H1 (cell line): Measurements from ENCODE around the gene SSU72. TPM values are rescaled to one million over a fixed set of nuclear protein-coding genes. Genes with fewer than 3 reads are reported as not detected.

ENCODE experiments used
- CTCF ChIA-PET: fragments of 300-600 bp; sonication (Branson Sonifier 250); formaldehyde crosslinking; loops from one replicate; lab custom pipeline; 2021; ENCODE audit not compliant: partially characterized antibody; lab: Charles Lee
- POLR2A ChIA-PET: fragments of 300-600 bp; sonication (Branson Sonifier 250); formaldehyde crosslinking; loops from one replicate; lab custom pipeline; 2021; ENCODE audit warnings: inconsistent platforms; ENCODE audit not compliant: partially characterized antibody; lab: Charles Lee
- DNase-seq, 2 experiments: peaks; one replicate each; pipeline versions ENCODE4 v3.0.0 to v3.0.0-alpha.2; 2010 to 2022; ENCODE audit warnings: low spot score in 2 of 2, low read depth in 1 of 2, mixed read lengths in 1 of 2
- FAIRE-seq: peaks from 2 replicates; lab custom pipeline; 2011; peaks lifted over from hg19 to GRCh38; lab: Jason Lieb, UNC
- H2AFZ ChIP-seq: 2 replicates; pipeline ENCODE4 v1.8.1; 2012; ENCODE audit warnings: low read length, inconsistent platforms
- H2AK5ac ChIP-seq: 2 replicates; pipeline ENCODE4 v1.6.1; 2013; ENCODE audit warnings: low read depth, low read length
- H2BK120ac ChIP-seq: replicated peaks from 2 replicates; pipeline ENCODE3; 2013; ENCODE audit warnings: low read depth, low read length, inconsistent platforms
- H2BK12ac ChIP-seq: 2 replicates; pipeline ENCODE4 v1.6.1; 2013; ENCODE audit warnings: low read depth, low read length
- H2BK15ac ChIP-seq: 2 replicates; pipeline ENCODE4 v1.6.1; 2013; ENCODE audit warnings: low read length
- H2BK20ac ChIP-seq: 2 replicates; pipeline ENCODE4 v1.6.1; 2013; ENCODE audit warnings: low read length
- H2BK5ac ChIP-seq: 2 replicates; pipeline ENCODE4 v1.6.1; 2013; ENCODE audit warnings: low read depth, low read length
- H3K14ac ChIP-seq: 2 replicates; pipeline ENCODE4 v1.6.1; 2013; ENCODE audit warnings: inconsistent platforms; ENCODE audit not compliant: insufficient read length
- H3K18ac ChIP-seq: 2 replicates; pipeline ENCODE4 v1.6.1; 2013; ENCODE audit warnings: low read length; ENCODE audit errors: extremely low read depth
- H3K23ac ChIP-seq: 2 replicates; pipeline ENCODE4 v1.6.1; 2013; ENCODE audit warnings: inconsistent platforms; ENCODE audit not compliant: insufficient read length
- H3K23me2 ChIP-seq: 2 replicates; pipeline ENCODE4 v1.6.1; 2013; ENCODE audit warnings: low read depth, low read length
- H3K27ac ChIP-seq: 2 replicates; pipeline ENCODE4 v1.6.1; 2011; ENCODE audit warnings: low read depth, low read length, inconsistent platforms
- H3K27me3 ChIP-seq, 4 experiments: replicated peaks in 1 of 4; 1 replicate in 1 of 4; 2 replicates in 3 of 4; pipeline versions ENCODE4 v1.6.1 to v1.8.1; 2011 to 2013; ENCODE audit warnings: low read length in 3 of 4, mild to moderate bottlenecking in 3 of 4, inconsistent platforms in 2 of 4, mixed read lengths in 2 of 4, moderate library complexity in 1 of 4; ENCODE audit not compliant: control insufficient read depth in 3 of 4, insufficient read depth in 3 of 4; ENCODE audit errors: extremely low read depth in 1 of 4
- H3K36me3 ChIP-seq, 4 experiments: 2 replicates each; pipeline versions ENCODE4 v1.6.1 to v1.8.1; 2011 to 2013; ENCODE audit warnings: mild to moderate bottlenecking in 4 of 4, low read length in 3 of 4, moderate library complexity in 2 of 4, control low read depth in 1 of 4, inconsistent platforms in 1 of 4; ENCODE audit not compliant: insufficient read depth in 4 of 4, control insufficient read depth in 2 of 4
- H3K4ac ChIP-seq: replicated peaks from 2 replicates; pipeline ENCODE3; 2013; ENCODE audit warnings: low read length, low read depth, mixed read lengths, inconsistent platforms; ENCODE audit not compliant: insufficient read length
- H3K4me1 ChIP-seq, 4 experiments: replicated peaks in 1 of 4; 1 replicate in 1 of 4; 2 replicates in 3 of 4; pipeline versions ENCODE4 v1.6.1 to v1.8.1; 2011 to 2013; ENCODE audit warnings: low read length in 3 of 4, inconsistent platforms in 2 of 4, mixed read lengths in 1 of 4; ENCODE audit not compliant: insufficient read depth in 4 of 4, control insufficient read depth in 3 of 4
- H3K4me2 ChIP-seq, 2 experiments: 2 replicates each; pipeline versions ENCODE4 v1.6.1 to v1.8.1; 2011 to 2013; ENCODE audit warnings: low read depth in 2 of 2, low read length in 2 of 2, control low read depth in 1 of 2, inconsistent platforms in 1 of 2, mild to moderate bottlenecking in 1 of 2; ENCODE audit not compliant: insufficient read depth in 1 of 2
- H3K4me3 ChIP-seq, 4 experiments: fragments of 200-600, 300-600 bp in 1 of 4; sonication (generic), shearing (Covaris generic), sonication (Bioruptor Twin) in 1 of 4; 2 replicates each; pipeline versions ENCODE4 v1.5.1 to v1.8.1; 2011 to 2016; ENCODE audit warnings: low read length in 4 of 4, low read depth in 3 of 4, control low read depth in 2 of 4, inconsistent platforms in 2 of 4, mild to moderate bottlenecking in 2 of 4, mixed read lengths in 1 of 4, moderate library complexity in 1 of 4; ENCODE audit not compliant: insufficient read depth in 2 of 4; ENCODE audit errors: extremely low read depth in 1 of 4
- H3K56ac ChIP-seq: replicated peaks from 2 replicates; pipeline ENCODE3; 2013; ENCODE audit warnings: low read depth, mild to moderate bottlenecking, mixed read lengths, low read length, inconsistent platforms; ENCODE audit not compliant: insufficient read length
- H3K79me1 ChIP-seq: 2 replicates; pipeline ENCODE4 v1.6.1; 2013; ENCODE audit warnings: low read depth, low read length, control low read depth
- H3K79me2 ChIP-seq, 2 experiments: 2 replicates each; pipeline versions ENCODE4 v1.6.1 to v1.8.1; 2012 to 2013; ENCODE audit warnings: low read length in 2 of 2, mild to moderate bottlenecking in 2 of 2, inconsistent platforms in 1 of 2; ENCODE audit not compliant: insufficient read depth in 2 of 2, control insufficient read depth in 1 of 2
- H3K9ac ChIP-seq, 4 experiments: replicated peaks in 1 of 4; 1 replicate in 1 of 4; 2 replicates in 3 of 4; pipeline versions ENCODE4 v1.6.1 to v1.8.1; 2011 to 2013; ENCODE audit warnings: low read depth in 3 of 4, low read length in 3 of 4, control low read depth in 2 of 4, mild to moderate bottlenecking in 2 of 4, moderate library complexity in 2 of 4, inconsistent platforms in 1 of 4; ENCODE audit errors: extremely low read depth in 1 of 4
- H3K9me3 ChIP-seq, 2 experiments: 2 replicates each; pipeline versions ENCODE4 v1.6.1 to v1.8.1; 2012 to 2013; ENCODE audit warnings: mild to moderate bottlenecking in 2 of 2, moderate library complexity in 2 of 2, control low read depth in 1 of 2, inconsistent platforms in 1 of 2, low read depth in 1 of 2, low read length in 1 of 2, mixed read lengths in 1 of 2; ENCODE audit not compliant: insufficient read depth in 2 of 2
- H4K20me1 ChIP-seq, 2 experiments: replicated peaks in 1 of 2; 2 replicates each; pipeline versions ENCODE3 to v1.8.1; 2011 to 2013; ENCODE audit warnings: inconsistent platforms in 2 of 2, low read length in 2 of 2, mild to moderate bottlenecking in 1 of 2; ENCODE audit not compliant: insufficient read depth in 2 of 2, control insufficient read depth in 1 of 2
- H4K5ac ChIP-seq: 2 replicates; pipeline ENCODE4 v1.6.1; 2013; ENCODE audit warnings: low read length, low read depth, mixed read lengths, inconsistent platforms; ENCODE audit not compliant: insufficient read length
- H4K8ac ChIP-seq: 2 replicates; pipeline ENCODE4 v1.8.0; 2013; ENCODE audit warnings: mild to moderate bottlenecking, moderate library complexity, low read length, inconsistent platforms; ENCODE audit not compliant: insufficient read depth; ENCODE audit errors: extremely low read depth
- H4K91ac ChIP-seq: replicated peaks from 2 replicates; pipeline ENCODE3; 2013; ENCODE audit warnings: low read length, mixed read lengths, inconsistent platforms; ENCODE audit not compliant: insufficient read length
- ATF3 ChIP-seq: IDR thresholded peaks from 2 replicates; pipeline ENCODE4 v1.6.1; 2011; ENCODE audit warnings: low read depth, mild to moderate bottlenecking, low read length; ENCODE audit not compliant: insufficient read depth
- BCL11A ChIP-seq, 2 experiments: IDR thresholded peaks; one replicate each; pipeline ENCODE4 v1.6.1; 2011; ENCODE audit warnings: low read depth in 2 of 2, low read length in 2 of 2, mild to moderate bottlenecking in 2 of 2
- BRCA1 ChIP-seq: IDR thresholded peaks from 2 replicates; pipeline ENCODE4 v1.6.1; 2012; ENCODE audit warnings: low read depth, low read length, improper control_type of control experiment
- FOSL1 ChIP-seq: IDR thresholded peaks from 2 replicates; pipeline ENCODE4 v1.6.1; 2011; ENCODE audit warnings: mild to moderate bottlenecking, low read depth, low read length, moderate library complexity; ENCODE audit not compliant: insufficient read depth
- NRF1 ChIP-seq: IDR thresholded peaks from 2 replicates; pipeline ENCODE4 v1.6.1; 2011; ENCODE audit warnings: mild to moderate bottlenecking, low read depth, low read length, improper control_type of control experiment
- POLR2AphosphoS5 ChIP-seq: IDR thresholded peaks from 2 replicates; pipeline ENCODE4 v1.6.1; 2011; ENCODE audit warnings: low read depth, low read length
- USF2 ChIP-seq: IDR thresholded peaks from 2 replicates; pipeline ENCODE4 v1.6.1; 2011; ENCODE audit warnings: low read length, improper control_type of control experiment
- WGBS, 2 experiments: shearing (Covaris generic) in 1 of 2; methylation state at CpG; one replicate each; pipeline versions ENCODE4 v1.1.6 to v1.1.7; 2013 to 2015; ENCODE audit warnings: low lambda C conversion rate in 2 of 2, mixed read lengths in 2 of 2, inconsistent platforms in 1 of 2, low coverage in 1 of 2, missing lambda C conversion rate in 1 of 2; ENCODE audit not compliant: insufficient replicate concordance in 2 of 2, insufficient coverage in 1 of 2, insufficient read length in 1 of 2; ENCODE audit errors: extremely low coverage in 1 of 2, missing lambda C conversion rate in 1 of 2; 5-methylcytosine and 5-hydroxymethylcytosine counted together
- polyA plus RNA-seq, 7 experiments: library from polyadenylated mRNA; depleted of rRNA in 3 of 7; stranded (reverse) in 5 of 7; unstranded in 2 of 7; fragments of >200 nt in 5 of 7; fragments of 200-250 nt in 2 of 7; gene quantifications; 1 replicate in 5 of 7; 2 replicates in 1 of 7; 4 replicates in 1 of 7; pipeline versions ENCODE4 v1.2.1 to v1.2.3, GENCODE V29; 2011 to 2013; ENCODE audit warnings: missing spikeins in 2 of 7, mixed read lengths in 2 of 7
- total RNA-seq: library from RNA; stranded (reverse); fragmentation: NEBNext Ultra II Directional; extraction: Animal tissue kit (Norgen Biotek cat#: 25700); gene quantifications from 2 replicates; pipeline ENCODE4 v1.2.1, GENCODE V29; 2021

SSU72 gene
- total and polyA plus RNA-seq, 2 of the 8 experiments (the other 6 are each of a cell fraction or from before 2014, with no cell fraction given) = 110 to 165 TPM

GRCh38 chr1:1521331-1521730, 53.3 kb downstream of the SSU72 start:
- Histone ChIP-seq H3K36me3 (peaks cover 8 to 42% (median 19%) of the 10 kb centered on the region in 4 experiments), H3K56ac (no peak overlapping the region), H3K4me3 (no peak overlapping the region), H3K9ac (no peak overlapping the region), H3K79me2 (no peaks in the 10 kb centered on the region), H3K14ac (no peak overlapping the region), H2AK5ac (no peak overlapping the region), H3K27me3 (no peaks in the 10 kb centered on the region), H2BK5ac (no peak overlapping the region), H3K23ac (no peak overlapping the region), H3K4ac (no peak overlapping the region), H3K27ac (no peak overlapping the region), H3K4me1 (no peaks in the 10 kb centered on the region), H4K91ac (no peak overlapping the region), H4K20me1 (peaks cover 0 to 5% of the 10 kb centered on the region in 2 experiments), H2BK20ac (no peak overlapping the region), H4K8ac (no peak overlapping the region), H3K79me1 (peaks cover 2% of the 10 kb centered on the region), H2AFZ (no peak overlapping the region), H3K23me2 (no peaks in the 10 kb centered on the region), H2BK15ac (no peak overlapping the region), H3K4me2 (no peak overlapping the region), H3K18ac (no peak overlapping the region), H4K5ac (no peak overlapping the region), H2BK120ac (no peak overlapping the region), H3K9me3 (no peaks in the 10 kb centered on the region), H2BK12ac (no peak overlapping the region)
- DNase-seq (no peak), FAIRE-seq (no peak)
- POLR2A ChIA-PET = interaction anchor here (0.7 kb wide), 1 partner anchor 101 kb away, joined by 3 read pairs; no protein-coding TSS in a partner anchor
- TF ChIP-seq NRF1 (no peak), FOSL1 (no peak), BCL11A (IDR thresholded peaks at IDR 0.05; ENCODE audit: low read depth in 2 of 2, low read length in 2 of 2) (no peak), POLR2AphosphoS5 (no peak), BRCA1 (no peak), USF2 (no peak), ATF3 (no peak)
- CTCF ChIA-PET = no interaction called here
- 94% methylated on average over 19 of the region's 19 CpGs; no CpG with 5 or more reads in 1 of the 2 experiments for WGBS, 2 experiments
